Measurements from ENCODE around the gene RSBN1.

Gene RSBN1

DNA sequence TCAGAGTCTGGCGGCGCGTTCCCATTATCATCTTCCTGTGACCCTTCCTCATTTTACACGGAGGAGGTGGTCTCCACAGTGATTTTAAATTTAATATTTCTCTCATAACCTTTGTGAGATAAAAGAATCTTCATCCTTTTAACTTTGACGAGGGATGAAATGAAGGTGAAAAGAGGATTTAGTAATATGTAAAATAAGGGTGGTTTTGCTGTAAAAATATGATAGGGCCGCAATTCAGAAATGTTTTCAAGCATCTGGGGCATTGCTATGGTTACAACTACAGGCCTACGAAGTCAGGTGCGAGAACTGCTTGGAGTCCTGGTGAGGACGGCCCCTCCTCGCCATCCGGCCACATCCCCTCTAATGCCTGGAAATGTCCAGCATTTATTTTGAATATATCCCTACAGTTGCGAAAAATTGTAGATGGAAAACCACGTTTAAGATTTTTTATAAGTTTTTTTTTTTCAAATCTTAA lies 422 bp upstream of the RSBN1 start:
- DNase-seq (ENCODE audit: low spot score): no peak

DNA sequence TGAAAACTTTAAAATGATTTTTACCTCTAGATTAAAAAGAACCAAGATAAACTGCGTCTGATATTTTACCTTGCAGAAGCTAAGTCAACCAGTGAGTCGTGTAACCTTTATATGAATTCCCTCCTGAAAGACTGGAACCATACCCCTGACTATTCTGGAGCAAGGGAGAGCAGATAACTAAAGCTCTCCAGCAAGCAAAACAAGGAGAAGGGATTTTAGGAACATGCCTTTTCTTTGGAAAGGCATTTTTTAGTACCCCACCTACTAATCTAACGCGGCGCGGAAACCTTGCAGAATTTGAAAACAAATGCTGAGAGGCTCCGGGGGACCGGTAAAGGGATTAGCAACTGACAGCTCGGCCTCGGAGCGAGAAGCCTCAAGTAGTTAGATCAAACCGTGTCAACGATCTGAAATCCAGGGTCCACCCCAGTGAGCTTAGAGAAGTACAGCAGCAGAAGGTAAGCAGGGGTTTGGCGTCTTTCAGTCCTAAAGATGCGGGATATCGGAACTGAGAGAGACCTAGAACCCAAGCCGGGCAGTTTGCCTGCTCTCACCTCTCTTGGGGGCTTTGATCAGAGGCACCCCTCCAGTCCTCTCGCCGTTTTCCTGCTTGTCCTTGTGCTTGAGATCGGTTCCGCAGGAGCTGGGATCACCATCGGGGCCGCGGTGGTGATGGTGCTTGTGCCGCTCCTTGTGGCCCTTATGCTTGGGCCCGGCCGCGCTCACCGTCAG lies 954 bp downstream of the RSBN1 start:
- DNase-seq (ENCODE audit: low spot score): peak; percentile 36

- no peak for DNase-seq (ENCODE audit: low spot score)
Measured at GRCh38 chr1:113809670-113810602, 2.3 kb downstream of the RSBN1 start.

DNA sequence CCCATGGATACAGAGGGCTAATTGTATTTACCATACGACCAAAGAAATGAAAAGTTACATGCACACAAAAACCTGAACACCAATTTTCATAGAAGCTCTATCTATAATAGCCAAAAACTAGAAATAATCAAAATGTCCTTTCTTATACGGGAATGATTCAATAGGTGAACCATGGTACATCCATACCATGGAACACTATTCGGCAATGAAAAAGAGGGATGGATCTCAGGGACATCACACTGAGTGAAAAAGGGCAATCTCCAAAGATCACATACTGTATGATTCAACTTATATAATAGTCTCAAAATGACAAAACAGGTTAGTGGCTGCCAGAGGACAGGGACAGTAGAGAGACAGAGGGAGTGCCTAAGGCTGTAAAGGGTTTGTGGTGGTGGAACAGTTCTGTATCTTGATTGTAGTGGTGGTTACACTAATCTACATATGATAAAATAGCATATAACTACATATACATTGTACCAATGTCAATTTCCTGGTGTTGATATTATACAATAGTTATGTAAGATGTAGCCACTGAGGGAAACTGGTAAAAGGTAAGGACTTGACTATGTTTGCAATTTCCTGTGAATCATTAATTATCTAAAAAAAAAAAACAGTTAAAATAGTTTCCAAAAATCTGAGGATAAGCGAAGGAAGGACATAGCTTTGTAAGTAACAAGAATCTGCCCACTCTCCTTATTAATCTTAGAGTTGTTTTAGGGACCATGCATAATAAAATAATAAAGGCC lies 3.7 kb downstream of the RSBN1 start:
- DNase-seq (ENCODE audit: low spot score): no peak

- DNase-seq (ENCODE audit: low spot score): no peak
Measured at GRCh38 chr1:113805639-113806038, 6.6 kb downstream of the RSBN1 start.

GRCh38 chr1:113805256-113805531 lies 7.1 kb downstream of the RSBN1 start:
- DNase-seq (ENCODE audit: low spot score): no peak

GRCh38 chr1:113804421-113805255 lies 7.6 kb downstream of the RSBN1 start:
- DNase-seq (ENCODE audit: low spot score): no peak

DNA sequence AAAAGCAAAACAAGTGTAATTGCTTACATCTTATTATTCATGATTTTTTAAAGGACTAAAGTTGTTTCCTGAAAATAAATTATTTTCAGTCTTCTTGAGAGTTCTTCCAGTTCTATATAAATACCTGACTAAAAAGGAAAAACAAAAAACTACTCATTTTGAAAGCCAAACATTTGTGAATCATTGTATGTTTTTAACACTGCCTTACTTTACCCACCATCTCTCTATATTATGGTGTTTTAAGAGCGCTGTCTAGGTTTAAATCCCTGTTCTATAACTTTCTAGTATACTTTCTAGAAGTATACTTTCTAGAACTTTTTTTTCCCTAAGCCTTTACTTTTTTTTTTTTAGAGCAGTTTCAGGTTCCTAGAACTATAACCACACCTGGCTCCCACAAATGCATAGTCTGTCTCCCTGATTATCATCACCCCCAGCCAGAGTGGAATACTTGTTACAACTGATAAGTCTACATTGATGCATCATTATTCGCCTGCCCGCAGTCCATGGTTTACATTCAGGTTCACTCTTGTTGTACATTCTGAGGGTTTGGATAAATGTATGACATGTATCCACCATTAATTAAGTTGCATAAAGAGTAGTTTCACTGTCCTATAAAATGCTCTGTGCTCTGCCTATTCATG lies 9.8 kb downstream of the RSBN1 start:
- DNase-seq (ENCODE audit: low spot score): no peak

DNA sequence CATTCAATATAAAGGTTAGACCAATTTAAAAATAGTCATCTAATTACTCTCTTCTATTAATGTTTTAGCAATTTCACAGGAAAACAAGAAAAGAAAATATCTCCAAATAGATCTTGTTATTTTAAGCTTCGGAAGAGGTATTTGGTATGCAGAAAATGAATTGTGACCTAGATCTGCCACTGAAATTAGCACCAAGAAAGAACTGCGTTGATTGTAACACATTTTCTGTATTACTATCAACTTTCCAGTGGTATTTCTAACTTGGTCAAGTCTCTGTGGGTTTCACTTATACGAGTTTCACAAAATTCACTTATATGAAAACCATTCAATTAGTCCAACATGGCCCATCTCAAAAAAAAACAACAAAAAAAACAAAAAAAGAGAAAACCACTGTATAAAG lies 11.8 kb downstream of the RSBN1 start:
- DNase-seq (ENCODE audit: low spot score): no peak

- DNase-seq (ENCODE audit: low spot score): no peak
Measured at GRCh38 chr1:113797472-113797871, 14.8 kb downstream of the RSBN1 start.

DNA sequence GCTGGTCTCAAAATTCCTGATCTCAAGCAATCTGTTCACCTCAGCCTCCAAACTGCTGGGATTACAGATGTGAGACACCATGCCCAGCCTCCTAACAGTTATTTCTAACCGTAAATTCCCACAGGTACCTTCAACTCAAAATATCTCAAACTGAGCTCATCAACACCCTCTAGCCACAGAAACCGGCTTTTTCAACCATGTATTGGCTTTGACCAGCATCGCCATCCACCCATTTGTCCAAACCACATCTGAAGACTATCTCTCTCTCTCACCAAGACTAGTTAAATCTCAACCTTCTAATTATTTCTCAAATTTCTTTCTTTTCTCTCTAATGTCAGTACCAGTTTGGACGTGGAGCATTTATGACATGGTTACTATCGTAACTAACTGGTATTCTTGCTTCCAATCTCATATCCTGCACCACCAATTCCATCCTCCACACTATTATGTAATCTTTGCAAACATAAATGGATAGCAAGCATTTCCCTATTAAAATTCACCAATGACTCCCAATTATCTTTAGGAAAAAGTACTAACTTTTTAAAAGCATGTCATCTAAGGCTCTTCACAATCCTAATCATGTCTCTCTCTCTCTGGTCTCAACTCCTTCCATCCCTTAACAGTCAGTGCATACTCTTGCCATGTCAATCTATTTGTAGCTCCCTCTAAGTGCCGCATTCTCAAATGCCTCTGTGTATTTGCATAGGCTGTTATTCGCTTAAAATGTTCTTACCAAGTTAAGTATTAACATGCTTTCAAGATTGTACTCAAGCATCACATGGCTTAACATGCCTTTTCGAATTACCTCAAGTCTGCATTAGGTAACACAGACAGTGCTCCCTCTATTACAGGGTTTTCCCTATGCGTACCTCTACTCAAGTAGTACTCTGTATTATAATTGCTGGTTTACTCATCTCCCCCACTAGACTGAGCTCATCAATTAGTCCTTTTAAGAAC lies 18.1 kb downstream of the RSBN1 start:
- DNase-seq (ENCODE audit: low spot score): no peak

- DNase-seq (ENCODE audit: low spot score): no peak
Measured at GRCh38 chr1:113792986-113793385, 19.3 kb downstream of the RSBN1 start.

DNA sequence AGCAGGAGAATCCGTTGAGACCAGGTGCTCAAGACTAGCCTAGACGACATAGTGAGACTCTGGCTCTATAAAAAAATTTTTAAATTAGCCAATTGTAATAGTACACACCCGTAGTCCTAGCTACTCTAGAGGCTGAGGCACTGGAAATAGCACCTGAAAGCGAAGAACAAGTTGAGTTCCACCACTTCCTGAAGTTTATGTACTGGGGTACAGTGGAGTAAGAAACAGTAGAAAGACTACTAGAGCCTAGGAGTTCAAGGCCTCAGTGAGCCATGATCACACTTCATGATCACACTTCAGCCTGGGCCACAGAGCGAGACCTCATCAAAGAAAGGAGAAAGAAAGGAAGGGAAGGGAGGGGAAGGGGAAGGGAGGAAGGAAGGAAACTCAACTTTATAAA lies 19.8 kb downstream of the RSBN1 start:
- no peak for DNase-seq (ENCODE audit: low spot score)

DNA sequence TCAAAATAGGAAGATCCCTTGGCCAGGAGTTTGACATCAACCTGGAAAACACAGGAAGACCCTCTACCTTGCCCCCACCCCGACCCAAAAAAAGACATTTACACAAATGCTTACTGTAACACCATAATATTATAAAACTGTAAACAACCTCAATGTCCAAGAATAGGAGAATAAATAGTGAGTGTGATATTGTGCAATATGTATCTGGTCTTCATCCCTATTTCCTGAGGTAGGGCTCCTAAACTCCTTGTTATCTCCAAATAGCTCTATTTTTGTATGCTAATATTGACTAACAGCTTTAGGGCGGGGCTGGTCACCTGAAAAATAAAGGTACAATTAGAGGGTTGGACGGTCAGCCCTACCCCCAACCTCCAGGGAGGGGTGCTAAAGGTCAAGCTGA lies 23.5 kb downstream of the RSBN1 start:
- no peak for DNase-seq (ENCODE audit: low spot score)

- DNase-seq (ENCODE audit: low spot score): no peak
Measured at GRCh38 chr1:113787663-113788062, 24.6 kb downstream of the RSBN1 start.

DNA sequence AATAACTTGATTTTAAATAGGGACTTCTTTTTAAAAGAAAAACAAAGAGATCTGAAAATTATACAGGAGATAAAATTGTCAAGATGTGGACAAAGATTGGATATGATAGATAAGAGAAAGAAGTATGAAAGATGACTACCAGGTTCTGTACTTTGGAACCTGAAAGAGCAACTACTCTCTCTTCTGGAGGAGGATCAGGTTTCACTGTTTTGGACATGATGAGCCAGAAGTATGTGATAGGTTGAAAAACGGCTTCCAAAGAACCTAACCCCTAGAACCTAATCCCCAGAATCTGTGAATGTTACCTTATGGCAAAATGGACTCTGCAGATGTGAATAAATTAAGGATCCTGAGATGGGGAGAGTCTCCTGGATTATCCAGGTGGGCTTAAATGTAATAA lies 26.2 kb downstream of the RSBN1 start:
- DNase-seq (ENCODE audit: low spot score): no peak

- no peak for DNase-seq (ENCODE audit: low spot score)
Measured at GRCh38 chr1:113784104-113784779, 28.0 kb downstream of the RSBN1 start.

DNA sequence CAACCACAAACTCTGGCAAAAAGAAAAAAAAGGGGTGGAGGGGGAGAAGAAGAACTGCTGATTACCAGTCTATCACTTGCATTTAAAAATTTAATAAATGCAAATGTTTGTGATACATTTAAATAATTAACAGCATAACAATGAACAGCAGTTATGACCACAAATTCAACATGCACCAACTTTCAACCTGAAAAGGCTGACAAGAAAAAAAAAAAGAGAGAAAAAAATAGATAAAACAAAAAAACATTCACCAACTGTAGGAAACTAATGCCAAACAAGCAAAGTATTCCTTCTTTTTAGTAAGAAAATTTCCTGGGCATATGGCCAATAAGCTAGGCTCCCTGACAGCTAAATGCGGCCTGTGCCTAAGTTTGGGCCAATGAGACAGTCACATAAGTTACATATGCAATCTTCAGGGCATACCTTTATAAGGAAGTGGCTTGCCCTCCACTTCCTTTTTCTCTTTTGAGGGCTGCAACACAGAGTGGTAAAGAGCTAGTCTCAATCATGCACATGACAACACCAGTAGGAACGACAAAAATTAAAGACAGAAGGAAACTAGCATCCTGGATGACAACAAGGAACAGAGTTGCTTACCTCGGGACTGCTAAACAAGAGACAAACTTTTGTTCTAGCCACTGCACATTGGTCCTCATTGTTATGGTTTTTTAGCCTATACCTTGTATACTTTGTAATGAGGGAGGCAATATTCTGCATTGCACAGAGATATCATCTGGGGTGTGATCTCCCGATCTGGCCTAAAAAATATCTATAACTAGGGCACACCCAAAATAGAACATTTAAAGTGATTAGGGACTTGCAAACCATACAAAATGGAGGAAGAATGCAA lies 28.8 kb downstream of the RSBN1 start:
- peak; percentile 23 for DNase-seq (ENCODE audit: low spot score)

GRCh38 chr1:113782406-113782805 lies 29.9 kb downstream of the RSBN1 start:
- no peak for DNase-seq (ENCODE audit: low spot score)

All from putamen (tissue), 1 donor.